Measurements from ENCODE around the gene DNAH9.

The DNAH9 gene

DNA sequence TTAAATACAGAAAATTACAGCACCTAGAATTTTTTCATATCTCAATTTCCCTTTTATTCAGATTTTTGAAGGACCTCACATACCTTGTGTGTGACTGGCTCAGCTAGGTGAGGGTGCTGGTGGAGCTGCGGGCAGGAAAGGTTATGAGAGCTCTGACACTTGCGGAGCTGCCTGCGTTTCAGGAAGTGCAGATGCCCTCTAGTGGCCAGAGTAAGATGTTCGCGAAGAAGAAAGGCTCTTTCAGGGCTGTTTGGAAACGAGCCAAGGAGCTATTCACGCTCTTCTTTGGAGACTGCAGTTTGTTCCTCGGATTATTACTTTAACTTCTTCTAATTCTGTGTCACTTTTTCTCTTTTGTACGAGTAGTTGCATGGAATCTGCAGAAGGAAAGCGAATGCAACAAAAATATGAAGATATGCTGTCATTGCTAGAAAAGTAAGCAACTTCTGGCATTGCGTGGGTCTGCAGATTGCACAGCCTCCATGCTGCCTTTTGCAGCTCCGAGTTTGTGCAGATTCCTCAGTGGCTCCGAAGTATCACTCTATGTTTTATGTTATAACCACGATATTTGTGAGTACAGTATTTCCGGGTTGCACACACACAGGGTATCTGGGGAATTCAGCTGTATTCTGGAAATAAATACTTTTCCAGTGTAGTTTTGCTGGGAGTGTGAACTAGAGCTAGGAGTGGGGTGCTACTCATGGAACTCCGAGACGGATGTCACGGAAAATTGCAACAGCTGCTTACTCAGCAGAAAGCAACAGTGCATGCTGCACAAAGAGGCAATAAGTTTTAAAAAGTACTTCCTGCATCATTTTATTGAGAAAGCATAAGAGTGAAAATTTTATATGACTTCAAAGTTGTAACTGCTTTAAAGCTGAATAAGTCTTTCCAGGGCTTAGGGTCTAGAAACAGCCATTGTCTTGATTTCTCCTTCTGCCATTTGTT is 46.3 kb downstream of the DNAH9 start:
- peak in 1 of 2 donors; percentile 28 for DNase-seq (ENCODE audit: low read depth in 1 of 2, low spot score in 1 of 2)

DNA sequence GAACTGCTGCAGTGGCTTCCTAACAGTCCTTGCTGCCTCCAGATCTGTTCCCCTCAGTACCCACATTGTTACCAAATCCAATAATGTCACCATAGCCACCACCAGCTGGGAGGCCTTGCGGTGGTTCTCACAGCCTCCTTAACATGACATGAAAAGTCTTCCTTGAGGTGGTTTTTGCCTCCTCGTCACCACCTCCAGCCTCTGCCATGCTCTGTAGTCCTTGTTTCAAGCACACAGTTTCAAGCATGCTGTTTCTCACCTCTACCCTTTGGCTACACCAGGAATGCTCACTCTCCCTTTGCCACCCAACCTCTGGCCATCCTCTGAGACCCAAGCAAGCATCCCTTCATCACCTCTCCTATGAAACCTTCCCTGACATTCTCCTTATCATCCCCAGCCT is 47.2 kb downstream of the DNAH9 start:
- no peak for DNase-seq (ENCODE audit: low read depth in 1 of 2, low spot score in 1 of 2)

- no peak for DNase-seq (ENCODE audit: low read depth in 1 of 2, low spot score in 1 of 2)
These were observed 52.8 kb downstream of the DNAH9 start for GRCh38 chr17:11651089-11651488.

- no peak for DNase-seq (ENCODE audit: low read depth in 1 of 2, low spot score in 1 of 2)
These were observed 70.3 kb downstream of the DNAH9 start for GRCh38 chr17:11668618-11669017.

- DNase-seq (ENCODE audit: low read depth in 1 of 2, low spot score in 1 of 2) = no peak
These were observed 72.9 kb downstream of the DNAH9 start for GRCh38 chr17:11671126-11671525.

GRCh38 chr17:11682646-11683045 is 84.4 kb downstream of the DNAH9 start:
- DNase-seq (ENCODE audit: low read depth in 1 of 2, low spot score in 1 of 2) = no peak

DNA sequence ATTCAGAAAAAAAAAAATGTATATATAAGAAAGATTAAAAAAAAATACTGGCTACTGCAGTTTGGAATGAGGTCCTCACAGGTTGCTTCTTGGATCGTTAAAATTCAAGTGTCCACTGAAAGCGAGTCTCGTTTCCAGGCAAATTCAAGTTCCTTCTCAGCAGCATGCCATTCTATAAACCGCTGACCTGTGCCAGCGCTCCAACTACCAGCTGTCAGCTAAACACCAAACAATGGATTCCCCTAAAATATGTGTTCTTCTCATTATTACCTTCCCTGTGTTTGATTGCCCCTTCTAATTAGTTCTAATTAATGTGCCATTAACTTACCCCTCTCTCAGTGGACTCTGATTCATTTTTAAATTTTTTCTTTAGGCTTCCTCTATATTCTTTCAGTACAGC is 92.4 kb downstream of the DNAH9 start:
- DNase-seq (ENCODE audit: low read depth in 1 of 2, low spot score in 1 of 2) = no peak

GRCh38 chr17:11692688-11693087 is 94.4 kb downstream of the DNAH9 start:
- no peak for DNase-seq (ENCODE audit: low read depth in 1 of 2, low spot score in 1 of 2)

DNA sequence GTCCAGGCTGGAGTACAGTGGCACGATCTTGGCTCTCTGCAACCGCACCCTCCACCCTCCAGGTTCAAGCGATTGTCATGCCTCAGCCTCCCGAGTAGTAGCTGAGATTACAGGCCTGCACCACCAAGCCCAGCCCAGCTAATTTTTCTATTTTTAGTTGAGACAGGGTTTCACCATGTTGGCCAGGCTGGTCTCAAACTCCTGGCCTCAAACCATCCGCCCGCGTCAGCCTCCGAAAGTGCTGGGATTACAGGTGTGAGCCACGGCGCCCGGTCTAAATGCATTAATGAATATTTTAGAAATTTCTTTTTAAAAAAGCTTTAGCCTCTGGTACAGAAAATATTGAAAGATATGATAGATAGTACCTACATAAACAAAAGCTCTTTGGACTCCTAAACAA is 95.0 kb downstream of the DNAH9 start:
- DNase-seq (ENCODE audit: low read depth in 1 of 2, low spot score in 1 of 2) = no peak

GRCh38 chr17:11700668-11701067 is 102.4 kb downstream of the DNAH9 start:
- DNase-seq (ENCODE audit: low read depth in 1 of 2, low spot score in 1 of 2) = no peak

- DNase-seq (ENCODE audit: low read depth in 1 of 2, low spot score in 1 of 2) = no peak
These were observed 103.6 kb downstream of the DNAH9 start for GRCh38 chr17:11701911-11702310.

- no peak for DNase-seq (ENCODE audit: low read depth in 1 of 2, low spot score in 1 of 2)
These were observed 105.8 kb downstream of the DNAH9 start for GRCh38 chr17:11704041-11704440.

DNA sequence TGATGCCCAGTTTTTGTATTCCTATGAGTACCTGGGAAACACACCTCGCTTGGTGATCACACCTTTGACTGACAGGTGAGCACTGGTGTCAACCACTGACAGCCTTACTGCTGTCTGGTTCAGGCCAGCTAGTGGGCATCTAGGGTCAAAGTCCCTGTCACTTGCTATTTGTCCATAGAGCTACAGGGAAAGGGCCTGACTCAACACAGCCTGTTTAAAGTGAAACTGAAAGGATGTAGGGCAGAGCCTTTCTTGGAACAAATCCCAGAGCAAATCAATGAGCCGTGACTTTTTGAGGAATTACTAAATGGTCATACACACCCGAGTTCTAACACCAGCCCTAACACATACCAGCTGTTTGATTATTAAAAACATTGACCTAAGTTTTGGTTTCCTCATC is 106.8 kb downstream of the DNAH9 start:
- DNase-seq (ENCODE audit: low read depth in 1 of 2, low spot score in 1 of 2) = no peak

- no peak for DNase-seq (ENCODE audit: low read depth in 1 of 2, low spot score in 1 of 2)
These were observed 109.3 kb downstream of the DNAH9 start for GRCh38 chr17:11707586-11707985.

DNA sequence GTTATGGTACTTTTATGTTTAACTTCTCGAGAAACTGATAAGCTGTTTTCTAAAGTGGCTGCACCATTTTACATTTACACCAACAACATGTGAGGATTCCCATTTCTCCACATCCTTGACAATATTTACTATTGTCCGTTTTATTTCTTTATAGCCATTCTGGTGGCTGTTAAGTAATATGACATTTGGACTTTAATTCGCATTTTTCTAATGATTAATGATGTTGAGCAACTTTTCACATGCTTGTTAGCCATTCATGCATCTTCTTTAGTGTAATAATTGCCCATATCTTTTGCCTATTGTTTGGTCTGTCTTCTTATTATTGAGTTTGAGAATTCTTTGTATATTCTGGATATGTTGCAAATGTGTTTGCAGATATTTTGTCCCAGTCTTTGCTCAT is 114.2 kb downstream of the DNAH9 start:
- no peak for DNase-seq (ENCODE audit: low read depth in 1 of 2, low spot score in 1 of 2)

DNA sequence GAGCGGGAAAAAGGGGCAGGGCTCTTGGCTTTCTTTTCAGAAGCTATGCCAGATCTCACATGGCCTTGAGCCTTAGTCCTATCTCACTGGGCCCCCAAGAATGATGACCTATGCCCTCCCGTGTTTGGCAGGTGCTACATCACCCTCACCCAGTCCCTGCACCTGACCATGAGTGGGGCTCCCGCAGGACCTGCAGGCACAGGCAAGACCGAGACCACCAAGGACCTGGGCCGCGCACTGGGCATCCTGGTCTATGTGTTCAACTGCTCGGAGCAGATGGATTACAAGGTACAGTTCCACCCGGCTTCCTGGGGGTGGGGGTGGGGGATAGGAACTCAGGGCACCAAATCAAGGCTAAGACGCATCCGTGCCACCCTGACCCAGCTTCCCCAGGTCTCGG is 120.9 kb downstream of the DNAH9 start:
- no peak for DNase-seq (ENCODE audit: low read depth in 1 of 2, low spot score in 1 of 2)

DNA sequence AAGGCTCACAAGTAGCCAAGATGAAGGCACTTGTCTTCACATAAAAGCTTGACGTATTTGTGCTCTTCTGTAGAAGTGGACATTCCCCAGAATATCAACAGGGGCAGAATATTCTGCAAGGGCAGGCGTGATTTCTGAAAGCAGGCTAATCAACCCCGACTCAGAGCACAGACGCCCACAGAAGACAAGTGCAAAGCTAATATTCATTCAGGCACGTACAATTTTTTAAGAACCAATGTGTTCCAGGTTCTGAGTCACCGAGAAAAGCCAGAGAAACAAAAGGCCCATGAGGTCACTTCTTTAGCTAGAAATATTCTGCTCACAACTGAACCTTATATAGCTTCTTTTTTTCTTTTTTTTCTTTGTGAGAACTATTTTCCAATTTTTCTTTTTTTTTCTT is 121.6 kb downstream of the DNAH9 start:
- DNase-seq (ENCODE audit: low read depth in 1 of 2, low spot score in 1 of 2) = no peak

DNA sequence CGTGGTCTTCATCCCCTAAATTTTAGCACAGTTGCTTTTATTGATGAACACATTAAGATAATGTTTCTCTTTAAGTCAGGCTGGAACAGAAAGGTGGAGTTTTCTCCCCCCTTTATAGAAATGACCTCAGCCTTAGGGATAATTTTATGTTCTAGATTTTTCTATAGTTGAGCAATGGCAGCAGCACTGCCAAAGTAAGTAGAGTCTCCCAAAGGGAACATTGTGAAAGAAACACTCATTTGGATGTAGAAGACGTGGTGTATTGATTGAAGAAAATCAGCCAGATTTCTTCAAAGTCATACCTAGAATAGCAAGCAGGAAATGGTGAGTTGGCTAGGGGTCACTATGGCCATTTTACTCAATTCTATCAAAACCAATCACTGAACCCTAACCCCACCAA is 122.5 kb downstream of the DNAH9 start:
- no peak for DNase-seq (ENCODE audit: low read depth in 1 of 2, low spot score in 1 of 2)

DNA sequence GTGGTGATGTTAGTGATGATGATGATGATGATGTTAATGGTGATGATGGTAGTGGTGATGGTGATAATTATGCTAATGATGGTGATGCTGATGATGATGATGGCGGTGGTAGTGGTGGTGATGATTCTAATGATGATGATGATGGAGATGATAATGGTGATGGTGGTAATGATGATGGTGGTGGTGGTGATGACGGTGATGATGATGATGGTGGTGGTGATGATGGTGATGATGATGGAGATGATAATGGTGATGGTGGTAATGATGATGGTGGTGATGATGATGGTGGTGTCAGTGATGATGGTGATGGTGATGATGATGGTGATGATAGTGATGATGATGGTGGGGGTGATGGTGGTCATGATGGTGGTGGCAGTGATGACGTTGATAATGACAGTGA is 132.5 kb downstream of the DNAH9 start:
- DNase-seq (ENCODE audit: low read depth in 1 of 2, low spot score in 1 of 2) = no peak

DNA sequence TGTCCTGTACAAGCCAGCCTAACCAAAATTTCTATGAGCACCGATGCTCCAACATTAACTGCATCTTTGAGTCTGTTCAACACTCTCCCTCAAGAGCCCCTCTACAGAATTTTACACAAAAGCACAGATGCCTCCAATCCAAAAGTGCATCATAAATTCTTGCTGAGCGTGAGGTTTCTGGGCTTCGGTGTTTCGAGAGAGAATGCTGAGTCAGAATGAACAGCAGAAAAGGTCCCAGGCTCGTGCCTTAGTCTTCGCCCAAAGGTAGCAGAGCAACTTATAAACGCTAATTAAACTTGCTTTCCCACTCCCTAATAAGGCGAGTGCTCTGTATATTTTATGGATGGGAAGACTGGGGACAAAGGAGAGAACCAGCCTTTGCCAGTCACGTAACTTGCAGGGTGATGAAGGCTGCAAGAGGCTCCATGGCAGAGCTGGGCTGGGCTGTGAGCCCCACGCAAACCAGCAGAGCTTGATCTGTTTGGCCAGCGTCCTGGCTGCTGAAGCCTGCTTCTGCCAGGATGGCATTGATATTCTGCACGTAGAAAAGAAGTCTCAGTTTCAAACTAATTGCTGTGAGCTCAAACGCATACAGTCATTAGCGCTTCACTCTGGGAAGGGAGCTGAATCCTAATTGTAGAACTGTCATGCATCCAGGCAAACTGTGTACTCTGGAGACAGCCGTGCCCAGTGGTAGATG is 138.5 kb downstream of the DNAH9 start:
- DNase-seq (ENCODE audit: low read depth in 1 of 2, low spot score in 1 of 2) = no peak

- no peak for DNase-seq (ENCODE audit: low read depth in 1 of 2, low spot score in 1 of 2)
These were observed 139.0 kb downstream of the DNAH9 start for GRCh38 chr17:11737313-11737679.

DNA sequence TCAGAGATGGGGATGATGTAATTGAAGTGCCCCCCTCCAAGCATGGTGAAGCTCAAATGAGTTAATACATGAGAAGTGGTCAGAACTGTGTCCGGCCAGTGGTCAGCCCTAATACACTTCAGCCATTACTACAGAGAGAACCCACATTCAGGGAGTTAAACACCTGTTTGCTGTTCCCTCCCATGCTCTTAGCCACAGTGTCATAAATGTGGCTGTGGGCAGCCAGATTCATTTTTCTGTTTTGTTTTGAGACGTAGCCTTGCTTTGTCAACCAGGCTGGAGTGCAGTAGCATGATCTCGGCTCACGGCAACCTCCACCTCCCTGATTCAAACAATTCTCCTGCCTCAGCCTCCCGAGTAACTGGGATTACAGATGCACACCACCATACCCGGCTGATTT is 139.9 kb downstream of the DNAH9 start:
- DNase-seq (ENCODE audit: low read depth in 1 of 2, low spot score in 1 of 2) = no peak

DNA sequence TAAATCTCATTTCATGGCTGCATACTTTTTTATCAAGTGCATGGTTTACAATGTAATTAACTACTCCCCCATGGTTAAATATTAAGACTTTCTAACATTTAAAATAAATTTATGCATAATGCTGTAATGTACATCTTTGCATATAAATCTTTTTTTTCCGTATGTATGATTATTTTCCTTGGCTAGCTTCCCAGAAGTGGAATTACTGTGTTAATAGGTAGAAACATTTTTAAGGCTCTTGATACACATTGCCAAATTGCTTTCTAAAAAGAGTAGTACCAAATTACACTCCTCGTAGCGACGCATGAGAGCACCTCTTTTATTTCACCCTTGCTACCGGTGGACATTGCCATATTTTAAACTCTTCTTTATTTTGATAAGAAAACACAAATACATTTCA is 141.1 kb downstream of the DNAH9 start:
- DNase-seq (ENCODE audit: low read depth in 1 of 2, low spot score in 1 of 2) = no peak
